A673 (cell line): ENCODE results near the gene CDH23. TPM values are rescaled to one million over a fixed set of nuclear protein-coding genes. Genes with fewer than 3 reads are reported as not detected.

Experiments
- BruUV-seq: library from RNA; stranded (reverse); fragments of 400-500 nt; replicated peaks from 2 replicates; lab custom pipeline; 2021; lab: Mats Ljungman, UMichigan
- CTCF ChIA-PET: fragments of 300-600 bp; sonication (Branson Sonifier 250); formaldehyde crosslinking; loops from one replicate; lab custom pipeline; 2022; ENCODE audit warnings: antibody characterized with exemption; lab: Charles Lee
- POLR2A ChIA-PET: fragments of 300-600 bp; sonication (Branson Sonifier 250); formaldehyde crosslinking; loops from one replicate; lab custom pipeline; 2022; ENCODE audit warnings: antibody characterized with exemption; ENCODE audit not compliant: low non-redundant PET; lab: Charles Lee
- DNase-seq: peaks from one replicate; pipeline ENCODE4 v3.0.0-alpha.2; 2015; ENCODE audit warnings: low spot score
- H3K27ac ChIP-seq: fragments of 200-600 bp; sonication (generic); 2 replicates; pipeline ENCODE4 v1.5.1; 2016; ENCODE audit warnings: mixed run types, low read depth, mild to moderate bottlenecking, mixed read lengths, antibody characterized with exemption, low read length; ENCODE audit not compliant: poor library complexity, severe bottlenecking
- H3K27me3 ChIP-seq: fragments of 200-600 bp; sonication (generic); replicated peaks from 2 replicates; pipeline ENCODE4 v1.6.1; 2017; ENCODE audit warnings: mixed run types, low read depth, mild to moderate bottlenecking, mixed read lengths, antibody characterized with exemption, low read length; ENCODE audit not compliant: insufficient read depth, poor library complexity
- H3K36me3 ChIP-seq: fragments of 200-600 bp; sonication (generic); 2 replicates; pipeline ENCODE4 v1.6.1; 2016; ENCODE audit warnings: mixed run types, mild to moderate bottlenecking, mixed read lengths, antibody characterized with exemption, low read length; ENCODE audit not compliant: insufficient read depth, poor library complexity, severe bottlenecking
- H3K4me1 ChIP-seq: fragments of 200-600 bp; sonication (generic); 2 replicates; pipeline ENCODE4 v1.6.1; 2017; ENCODE audit warnings: mixed run types, mild to moderate bottlenecking, mixed read lengths, antibody characterized with exemption, low read length; ENCODE audit not compliant: insufficient read depth, poor library complexity, severe bottlenecking
- H3K4me3 ChIP-seq: fragments of 200-600 bp; sonication (generic); 2 replicates; pipeline ENCODE4 v1.5.1; 2016; ENCODE audit warnings: low read depth, mixed run types, mild to moderate bottlenecking, mixed read lengths, low read length; ENCODE audit not compliant: poor library complexity, severe bottlenecking
- H3K9me3 ChIP-seq: fragments of 200-600 bp; sonication (generic); 2 replicates; pipeline ENCODE4 v1.6.1; 2016; ENCODE audit warnings: mixed run types, low read depth, mild to moderate bottlenecking, mixed read lengths, antibody characterized with exemption, low read length; ENCODE audit not compliant: poor library complexity, severe bottlenecking
- CTCF ChIP-seq: fragments of 300-800, 200-600 bp; sonication (generic); conservative IDR thresholded peaks from 2 replicates; pipeline ENCODE4 v1.5.1; 2017; ENCODE audit warnings: low read depth, mild to moderate bottlenecking, antibody characterized with exemption, low read length, moderate library complexity, mixed read lengths
- EZH2 ChIP-seq: fragments of 200-600 bp; sonication (generic); IDR thresholded peaks from 2 replicates; pipeline ENCODE4 v1.6.1; 2017; ENCODE audit warnings: borderline replicate concordance, low read depth, mild to moderate bottlenecking, mixed read lengths, antibody characterized with exemption, low read length; ENCODE audit not compliant: poor library complexity, severe bottlenecking
- intact Hi-C: fragments of 100-400 bp; cut with micrococcal nuclease; formaldehyde crosslinking; loops from one replicate; pipeline ENCODE4 v1.10.0; 2022; ENCODE audit not compliant: unreplicated experiment
- total RNA-seq: library from RNA; stranded (reverse); gene quantifications from 2 replicates; pipeline ENCODE4 v1.2.3, GENCODE V29; 2021

Gene CDH23
- total RNA-seq, 1 experiment from 2014 or later: 49.7 TPM

- Histone ChIP-seq H3K4me3 (no peak overlapping the region), H3K36me3 (no peaks in the 10 kb centered on the region), H3K27ac (no peak overlapping the region), H3K27me3 (no peaks in the 10 kb centered on the region), H3K9me3 (no peaks in the 10 kb centered on the region), H3K4me1 (no peaks in the 10 kb centered on the region)
- BruUV-seq: no TSS peak
- CTCF ChIA-PET: no interaction called here
- POLR2A ChIA-PET: no interaction called here
- no peak for TF ChIP-seq CTCF
- TF ChIP-seq EZH2: no peak
- no peak for DNase-seq
- intact Hi-C loops: no loop called here
Observed at GRCh38 chr10:71720288-71720687, 323.6 kb downstream of the CDH23 start.

- TF ChIP-seq CTCF (no peak), EZH2 (no peak)
Observed at GRCh38 chr10:71721313-71721712, 324.6 kb downstream of the CDH23 start.

GRCh38 chr10:71722849-71723248, 326.1 kb downstream of the CDH23 start:
- Histone ChIP-seq H3K27me3 (no peaks in the 10 kb centered on the region), H3K36me3 (no peaks in the 10 kb centered on the region), H3K4me1 (no peaks in the 10 kb centered on the region), H3K27ac (no peak overlapping the region), H3K4me3 (no peak overlapping the region), H3K9me3 (no peaks in the 10 kb centered on the region)
- ChIA-PET CTCF (no interaction called here), POLR2A (no interaction called here)
- no TSS peak for BruUV-seq
- no peak for DNase-seq
- no peak for TF ChIP-seq CTCF
- TF ChIP-seq EZH2: no peak
- intact Hi-C loops: no loop called here

More at GRCh38 chr10:71721313-71721712, 324.6 kb downstream of the CDH23 start:
- no peaks in the 10 kb centered on the region for H3K36me3 ChIP-seq
- H3K4me3 ChIP-seq: no peak overlapping the region
- no peaks in the 10 kb centered on the region for H3K27me3 ChIP-seq
- intact Hi-C loops: no loop called here
- CTCF ChIA-PET: interaction anchor here (0.8 kb wide), 1 partner anchor 175 kb away, joined by 3 read pairs; no protein-coding TSS in a partner anchor
- no peak overlapping the region for H3K27ac ChIP-seq
- H3K4me1 ChIP-seq: no peaks in the 10 kb centered on the region
- no peaks in the 10 kb centered on the region for H3K9me3 ChIP-seq
- DNase-seq: no peak
- BruUV-seq: no TSS peak
- POLR2A ChIA-PET: no interaction called here
